Measurements from ENCODE around the gene GPC6.

GPC6 gene

GRCh38 chr13:93325303-93326233 lies 99.0 kb downstream of the GPC6 start:
- no peak overlapping the region for H2AFZ ChIP-seq (ENCODE audit: low read depth, low read length, severe bottlenecking)
- H3K9me2 ChIP-seq (replicated peaks; ENCODE audit: insufficient read depth, low read length), result no peaks in the 10 kb centered on the region
- no peaks in the 10 kb centered on the region for H3K36me3 ChIP-seq (ENCODE audit: low read length)
- H3K79me2 ChIP-seq (ENCODE audit: insufficient read depth, low read length), result no peaks in the 10 kb centered on the region
- H3K27me3 ChIP-seq (ENCODE audit: low read length), result no peaks in the 10 kb centered on the region
- H3K27ac ChIP-seq (ENCODE audit: low read depth, low read length), result no peak overlapping the region
- no peaks in the 10 kb centered on the region for H4K20me1 ChIP-seq (ENCODE audit: low read depth, low read length)
- H3K4me2 ChIP-seq (ENCODE audit: low read depth, low read length, poor library complexity, severe bottlenecking), result no peak overlapping the region
- H3K9me3 ChIP-seq (ENCODE audit: insufficient read depth, low read length), result no peaks in the 10 kb centered on the region
- no peaks in the 10 kb centered on the region for H3F3A ChIP-seq (ENCODE audit: insufficient read depth)
- H3K9ac ChIP-seq (ENCODE audit: low read length), result no peak overlapping the region
- TF ChIP-seq EZH2phosphoT487 (conservative IDR thresholded peaks at IDR 0.05; ENCODE audit: low read length) (no peak), CTCF (IDR thresholded peaks at IDR 0.05; ENCODE audit: insufficient read depth, low read length, poor library complexity, severe bottlenecking) (no peak)
- no peak overlapping the region for H3K4me3 ChIP-seq (ENCODE audit: insufficient read depth, low read length, poor library complexity, severe bottlenecking)

GRCh38 chr13:93326234-93326811 lies 99.7 kb downstream of the GPC6 start:
- no peak overlapping the region for H3K4me2 ChIP-seq (ENCODE audit: low read depth, low read length, poor library complexity, severe bottlenecking)
- H3F3A ChIP-seq (ENCODE audit: insufficient read depth), result no peaks in the 10 kb centered on the region
- no peaks in the 10 kb centered on the region for H3K36me3 ChIP-seq (ENCODE audit: low read length)
- no peaks in the 10 kb centered on the region for H3K27me3 ChIP-seq (ENCODE audit: low read length)
- no peaks in the 10 kb centered on the region for H3K79me2 ChIP-seq (ENCODE audit: insufficient read depth, low read length)
- TF ChIP-seq CTCF (IDR thresholded peaks at IDR 0.05; ENCODE audit: insufficient read depth, low read length, poor library complexity, severe bottlenecking) (no peak), EZH2phosphoT487 (conservative IDR thresholded peaks at IDR 0.05; ENCODE audit: low read length) (no peak)
- no peak overlapping the region for H2AFZ ChIP-seq (ENCODE audit: low read depth, low read length, severe bottlenecking)
- H3K4me3 ChIP-seq (ENCODE audit: insufficient read depth, low read length, poor library complexity, severe bottlenecking), result no peak overlapping the region
- no peak overlapping the region for H3K27ac ChIP-seq (ENCODE audit: low read depth, low read length)
- H4K20me1 ChIP-seq (ENCODE audit: low read depth, low read length), result no peaks in the 10 kb centered on the region
- H3K9me2 ChIP-seq (replicated peaks; ENCODE audit: insufficient read depth, low read length), result no peaks in the 10 kb centered on the region
- no peaks in the 10 kb centered on the region for H3K9me3 ChIP-seq (ENCODE audit: insufficient read depth, low read length)
- no peak overlapping the region for H3K9ac ChIP-seq (ENCODE audit: low read length)

GRCh38 chr13:93328943-93329342 lies 102.3 kb downstream of the GPC6 start:
- no peaks in the 10 kb centered on the region for H3K27me3 ChIP-seq (ENCODE audit: low read length)
- no peaks in the 10 kb centered on the region for H3F3A ChIP-seq (ENCODE audit: insufficient read depth)
- no peak overlapping the region for H3K9ac ChIP-seq (ENCODE audit: low read length)
- H3K36me3 ChIP-seq (ENCODE audit: low read length), result no peaks in the 10 kb centered on the region
- no peaks in the 10 kb centered on the region for H3K9me2 ChIP-seq (replicated peaks; ENCODE audit: insufficient read depth, low read length)
- H4K20me1 ChIP-seq (ENCODE audit: low read depth, low read length), result no peaks in the 10 kb centered on the region
- no peaks in the 10 kb centered on the region for H3K9me3 ChIP-seq (ENCODE audit: insufficient read depth, low read length)
- no peak overlapping the region for H3K4me3 ChIP-seq (ENCODE audit: insufficient read depth, low read length, poor library complexity, severe bottlenecking)
- TF ChIP-seq CTCF (IDR thresholded peaks at IDR 0.05; ENCODE audit: insufficient read depth, low read length, poor library complexity, severe bottlenecking) (no peak), EZH2phosphoT487 (conservative IDR thresholded peaks at IDR 0.05; ENCODE audit: low read length) (no peak)
- H3K27ac ChIP-seq (ENCODE audit: low read depth, low read length), result no peak overlapping the region
- no peak overlapping the region for H2AFZ ChIP-seq (ENCODE audit: low read depth, low read length, severe bottlenecking)
- no peak overlapping the region for H3K4me2 ChIP-seq (ENCODE audit: low read depth, low read length, poor library complexity, severe bottlenecking)
- H3K79me2 ChIP-seq (ENCODE audit: insufficient read depth, low read length), result no peaks in the 10 kb centered on the region
